ENCODE results near the gene DMRT3.

DMRT3 gene

DNA sequence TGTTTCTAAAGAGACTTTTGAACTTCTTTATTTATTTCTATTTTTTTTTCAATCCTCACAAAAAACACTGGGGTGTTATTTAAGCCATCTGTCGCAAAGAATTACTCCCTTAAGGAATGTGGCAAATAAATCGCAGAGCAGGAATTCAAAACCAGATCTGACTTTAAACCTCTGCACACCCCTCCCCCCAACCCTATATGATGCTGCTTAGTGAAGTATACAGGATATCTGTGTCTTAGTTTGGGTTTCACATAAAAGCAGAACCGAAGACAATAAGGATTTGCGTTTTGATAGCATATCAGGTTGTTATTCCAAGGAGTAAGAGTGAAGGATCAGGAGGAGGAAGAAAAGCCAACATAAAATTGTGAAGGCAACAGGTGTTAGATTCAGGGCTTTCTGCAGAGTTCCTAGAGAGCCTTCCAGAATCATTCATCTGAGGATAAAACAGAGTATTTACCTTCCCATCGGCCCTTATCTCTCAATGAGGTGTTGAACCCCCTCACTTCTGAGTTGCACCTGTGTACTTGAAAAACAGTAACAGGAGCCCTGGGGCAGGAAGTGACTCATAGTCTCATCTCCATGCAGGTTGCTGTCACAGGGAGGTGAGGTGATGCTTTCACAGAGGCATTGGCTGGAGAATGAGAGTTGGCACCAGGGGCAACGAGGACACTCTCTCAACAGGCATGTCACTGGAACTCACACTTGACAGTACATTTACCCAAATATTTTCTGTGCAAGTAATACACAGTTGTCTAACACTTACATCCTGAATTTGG lies 33.5 kb upstream of the DMRT3 start:
- H3K4me3 ChIP-seq (ENCODE audit: low read length): no peak overlapping the region
- peak; percentile 70 for DNase-seq (ENCODE audit: low read depth)
- TF ChIP-seq, protein P1, sequence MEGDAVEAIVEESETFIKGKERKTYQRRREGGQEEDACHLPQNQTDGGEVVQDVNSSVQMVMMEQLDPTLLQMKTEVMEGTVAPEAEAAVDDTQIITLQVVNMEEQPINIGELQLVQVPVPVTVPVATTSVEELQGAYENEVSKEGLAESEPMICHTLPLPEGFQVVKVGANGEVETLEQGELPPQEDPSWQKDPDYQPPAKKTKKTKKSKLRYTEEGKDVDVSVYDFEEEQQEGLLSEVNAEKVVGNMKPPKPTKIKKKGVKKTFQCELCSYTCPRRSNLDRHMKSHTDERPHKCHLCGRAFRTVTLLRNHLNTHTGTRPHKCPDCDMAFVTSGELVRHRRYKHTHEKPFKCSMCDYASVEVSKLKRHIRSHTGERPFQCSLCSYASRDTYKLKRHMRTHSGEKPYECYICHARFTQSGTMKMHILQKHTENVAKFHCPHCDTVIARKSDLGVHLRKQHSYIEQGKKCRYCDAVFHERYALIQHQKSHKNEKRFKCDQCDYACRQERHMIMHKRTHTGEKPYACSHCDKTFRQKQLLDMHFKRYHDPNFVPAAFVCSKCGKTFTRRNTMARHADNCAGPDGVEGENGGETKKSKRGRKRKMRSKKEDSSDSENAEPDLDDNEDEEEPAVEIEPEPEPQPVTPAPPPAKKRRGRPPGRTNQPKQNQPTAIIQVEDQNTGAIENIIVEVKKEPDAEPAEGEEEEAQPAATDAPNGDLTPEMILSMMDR (IDR thresholded peaks at IDR 0.05; ENCODE audit: insufficient read depth, low read depth, low read length, missing control alignments): no peak

DNA sequence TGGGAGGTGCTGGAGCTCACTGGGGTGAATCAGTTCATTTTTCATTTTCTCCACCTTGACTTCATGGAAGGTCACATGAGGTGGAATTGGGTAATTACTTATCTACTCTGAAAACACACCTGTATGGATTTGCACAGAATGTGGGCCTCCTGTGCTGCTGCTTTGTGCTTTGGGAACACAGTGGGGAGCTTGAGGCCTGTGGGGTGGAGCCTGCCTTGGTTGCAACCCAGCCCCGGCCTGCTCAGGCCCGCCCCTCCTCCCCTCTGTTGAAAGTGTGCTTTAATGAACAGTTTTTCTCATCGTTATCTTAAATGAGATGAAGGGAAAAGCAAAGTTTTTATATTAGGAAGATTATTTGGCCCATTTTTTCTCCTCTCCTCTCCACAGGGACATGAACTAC lies 28.5 kb upstream of the DMRT3 start:
- no peak overlapping the region for H3K4me3 ChIP-seq (ENCODE audit: low read length)
- no peak for DNase-seq (ENCODE audit: low read depth)
- TF ChIP-seq, protein P1 (IDR thresholded peaks at IDR 0.05; ENCODE audit: insufficient read depth, low read depth, low read length, missing control alignments): no peak

DNA sequence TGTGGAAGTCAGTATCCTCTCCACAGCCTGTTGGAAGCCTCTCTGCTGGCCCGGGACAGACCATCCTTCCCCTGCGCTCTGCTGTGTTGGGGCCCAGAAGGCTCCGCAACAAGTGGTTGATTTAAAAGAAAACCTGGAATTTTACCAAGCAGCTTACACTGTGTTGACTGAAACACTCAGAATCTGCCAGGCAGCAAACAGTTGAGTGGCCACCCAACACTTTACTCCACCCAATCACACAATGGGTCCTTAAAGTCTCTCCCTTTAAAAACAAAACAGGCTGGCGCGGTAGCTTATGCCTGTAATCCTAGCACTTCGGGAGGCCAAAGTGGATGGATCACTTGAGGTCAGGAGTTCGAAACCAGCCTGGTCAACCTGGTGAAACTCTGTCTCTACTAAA lies 28.0 kb upstream of the DMRT3 start:
- TF ChIP-seq, protein P1 (IDR thresholded peaks at IDR 0.05; ENCODE audit: insufficient read depth, low read depth, low read length, missing control alignments): no peak
- H3K4me3 ChIP-seq (ENCODE audit: low read length): no peak overlapping the region
- DNase-seq (ENCODE audit: low read depth): no peak

DNA sequence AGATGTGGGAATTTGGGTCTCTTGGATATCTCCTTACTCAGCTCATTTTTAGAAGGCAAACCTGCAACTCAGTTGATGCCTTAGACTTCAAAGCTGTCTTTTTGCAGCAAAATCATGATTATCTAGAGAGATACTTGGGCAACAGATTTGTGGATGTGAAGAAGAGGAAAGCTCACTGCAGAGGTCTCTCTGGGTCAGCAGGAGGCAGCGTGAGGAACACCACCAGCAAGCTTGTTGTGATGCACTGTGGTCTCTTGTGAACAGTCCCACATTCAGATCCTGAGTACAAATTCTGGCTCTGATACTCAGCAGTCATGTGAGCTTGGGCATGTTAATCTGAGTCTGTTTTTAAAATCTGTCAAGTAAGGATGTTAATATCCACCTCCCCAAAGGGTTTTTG lies 26.3 kb upstream of the DMRT3 start:
- TF ChIP-seq, protein P1 (IDR thresholded peaks at IDR 0.05; ENCODE audit: insufficient read depth, low read depth, low read length, missing control alignments): no peak
- no peak for DNase-seq (ENCODE audit: low read depth)
- H3K4me3 ChIP-seq (ENCODE audit: low read length): no peak overlapping the region

DNA sequence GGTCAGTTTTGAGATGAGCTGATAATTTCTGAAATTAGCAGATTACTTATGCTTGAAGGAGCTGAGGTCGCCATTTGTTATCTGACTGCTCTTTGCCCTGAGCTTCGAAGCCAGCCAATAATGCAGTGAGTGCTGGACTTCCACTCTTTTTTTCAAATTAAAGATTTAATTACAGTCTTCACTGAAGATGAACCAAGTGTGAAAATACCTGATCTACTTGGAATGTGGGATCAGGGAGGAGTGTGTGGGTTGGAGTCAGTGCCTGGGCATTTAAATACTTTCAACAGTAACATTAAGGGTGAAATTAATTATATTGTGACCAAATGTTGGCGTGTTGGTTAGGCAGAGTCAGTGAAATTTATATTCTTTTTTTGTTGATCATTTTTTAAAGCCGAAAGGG lies 23.9 kb upstream of the DMRT3 start:
- TF ChIP-seq, protein P1 (IDR thresholded peaks at IDR 0.05; ENCODE audit: insufficient read depth, low read depth, low read length, missing control alignments): no peak
- no peak overlapping the region for H3K4me3 ChIP-seq (ENCODE audit: low read length)
- DNase-seq (ENCODE audit: low read depth): no peak

DNA sequence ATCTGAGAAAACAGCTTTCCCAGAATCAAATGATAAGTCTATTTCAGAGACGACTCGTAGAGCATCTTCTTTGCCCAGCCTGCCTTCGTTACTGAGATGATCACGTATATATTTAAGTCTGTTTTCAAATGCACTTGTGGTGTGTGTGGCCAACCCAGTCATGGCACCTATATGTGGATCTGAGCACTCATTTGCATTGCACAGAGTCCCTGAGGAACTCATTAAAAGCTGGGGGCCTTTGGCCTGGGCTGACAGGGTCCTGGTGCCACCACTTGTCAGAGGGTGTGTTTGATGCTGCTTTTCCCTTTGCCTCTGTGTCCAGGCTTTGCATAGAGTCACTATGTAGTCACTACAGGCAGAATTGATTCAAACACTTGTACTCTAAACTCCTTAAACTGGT lies 17.4 kb upstream of the DMRT3 start:
- H3K4me3 ChIP-seq (ENCODE audit: low read length): no peak overlapping the region
- TF ChIP-seq, protein P1 (IDR thresholded peaks at IDR 0.05; ENCODE audit: insufficient read depth, low read depth, low read length, missing control alignments): no peak
- no peak for DNase-seq (ENCODE audit: low read depth)

DNA sequence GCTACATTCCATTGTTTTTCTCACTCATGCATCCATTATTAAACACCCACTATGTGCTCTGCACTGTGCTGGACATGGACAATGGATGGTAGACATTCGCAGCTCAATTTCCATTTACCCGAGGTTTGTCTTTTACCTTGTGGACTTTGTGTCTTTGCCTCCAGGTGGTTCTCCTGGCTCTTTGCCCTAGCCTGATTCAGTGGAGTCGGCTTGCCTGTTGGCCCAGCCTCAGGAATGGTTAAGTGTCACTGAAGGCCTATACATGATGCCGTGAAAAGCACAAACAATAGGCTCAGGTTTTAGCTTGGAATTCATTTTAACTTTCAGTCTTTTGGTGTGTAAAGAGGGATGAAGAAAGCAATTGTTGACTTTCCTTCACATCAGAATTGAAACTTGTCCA lies 16.5 kb upstream of the DMRT3 start:
- DNase-seq (ENCODE audit: low read depth): peak; percentile 68
- TF ChIP-seq, protein P1 (IDR thresholded peaks at IDR 0.05; ENCODE audit: insufficient read depth, low read depth, low read length, missing control alignments): no peak
- no peak overlapping the region for H3K4me3 ChIP-seq (ENCODE audit: low read length)

Data from epithelial cell of esophagus (primary cell).